MCF 10A (cell line): ENCODE results near the gene PDE8B. TPM values are rescaled to one million over a fixed set of nuclear protein-coding genes. Genes with fewer than 3 reads are reported as not detected.

ENCODE experiments used
- BruUV-seq: library from RNA; stranded (reverse); fragments of 400-500 nt; replicated peaks from 2 replicates; lab custom pipeline; 2021; lab: Mats Ljungman, UMichigan
- CTCF ChIA-PET: fragments of 300-600 bp; sonication (Branson Sonifier 250); formaldehyde crosslinking; extraction: SDS; loops from one replicate; lab custom pipeline; 2021; ENCODE audit warnings: antibody characterized with exemption, inconsistent platforms; lab: Yijun Ruan, JAX
- POLR2A ChIA-PET: fragments of 300-600, 350-650 bp; sonication (Branson Sonifier 250); formaldehyde crosslinking; extraction: SDS; loops from one replicate; lab custom pipeline; 2020; ENCODE audit warnings: antibody characterized with exemption, inconsistent platforms; lab: Yijun Ruan, JAX
- DNase-seq: peaks from one replicate; pipeline ENCODE4 v3.0.0-alpha.2; 2018; ENCODE audit not compliant: unreplicated experiment
- H3K27ac Mint-ChIP-seq: one replicate; pipeline ENCODE4 v1.8.0; 2022; ENCODE audit warnings: mild to moderate bottlenecking, low read depth, mixed read lengths; ENCODE audit not compliant: unreplicated experiment
- H3K27me3 Mint-ChIP-seq: one replicate; pipeline ENCODE4 v1.8.0; 2022; ENCODE audit warnings: mixed read lengths; ENCODE audit not compliant: insufficient read depth, unreplicated experiment
- H3K36me3 Mint-ChIP-seq: one replicate; pipeline ENCODE4 v1.8.0; 2022; ENCODE audit warnings: mild to moderate bottlenecking, moderate library complexity, mixed read lengths; ENCODE audit not compliant: insufficient read depth, unreplicated experiment
- H3K4me1 Mint-ChIP-seq: one replicate; pipeline ENCODE4 v1.8.0; 2022; ENCODE audit warnings: mixed read lengths; ENCODE audit not compliant: insufficient read depth, unreplicated experiment
- H3K4me3 Mint-ChIP-seq: one replicate; pipeline ENCODE4 v1.8.0; 2022; ENCODE audit warnings: mild to moderate bottlenecking, moderate library complexity, mixed read lengths; ENCODE audit not compliant: unreplicated experiment
- H3K9me3 Mint-ChIP-seq: one replicate; pipeline ENCODE4 v1.8.0; 2022; ENCODE audit warnings: mixed read lengths; ENCODE audit not compliant: unreplicated experiment
- CTCF ChIP-seq: fragments of 200-600 bp; IDR thresholded peaks from one replicate; pipeline ENCODE4 v1.8.0; 2022; ENCODE audit warnings: antibody characterized with exemption, mild to moderate bottlenecking; ENCODE audit not compliant: unreplicated experiment
- intact Hi-C: fragments of 100-400 bp; cut with micrococcal nuclease; formaldehyde crosslinking; loops from 2 replicates; pipeline ENCODE4 v1.14.1; 2022
- total RNA-seq: library from RNA; stranded (reverse); gene quantifications from 2 replicates; pipeline ENCODE4 v1.2.3, GENCODE V29; 2022

The PDE8B gene
- total RNA-seq, 1 experiment from 2014 or later = not detected

DNA sequence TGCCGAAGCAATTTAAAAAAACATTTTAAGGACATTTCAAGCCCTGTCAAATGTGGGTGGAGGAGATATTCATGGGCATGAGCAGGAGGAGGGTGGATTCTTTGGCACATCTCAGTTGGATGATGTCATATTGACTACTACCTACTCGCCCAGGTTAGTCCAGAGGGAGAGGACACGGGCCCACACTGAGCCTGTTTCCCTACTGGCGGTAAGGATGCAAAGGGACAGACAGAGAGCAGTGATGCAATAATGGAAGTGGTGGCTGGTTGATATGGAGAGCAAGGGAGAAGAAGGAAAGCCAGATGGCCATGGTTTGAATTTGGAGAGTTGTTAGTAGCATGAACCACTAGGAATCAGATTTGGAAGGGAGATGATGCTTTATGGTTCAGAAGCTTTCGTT is 34.1 kb upstream of the PDE8B start:
- H3K9me3 Mint-ChIP-seq = no peaks in the 10 kb centered on the region
- DNase-seq = no peak
- BruUV-seq = no TSS peak
- intact Hi-C loops = no loop called here
- no peaks in the 10 kb centered on the region for H3K36me3 Mint-ChIP-seq
- no peaks in the 10 kb centered on the region for H3K4me1 Mint-ChIP-seq
- H3K4me3 Mint-ChIP-seq = no peak overlapping the region
- no peak overlapping the region for H3K27ac Mint-ChIP-seq
- no peak for TF ChIP-seq CTCF
- no peaks in the 10 kb centered on the region for H3K27me3 Mint-ChIP-seq
- ChIA-PET CTCF (no interaction called here), POLR2A (no interaction called here)

- DNase-seq = no peak
- no peak for TF ChIP-seq CTCF
- ChIA-PET CTCF (no interaction called here), POLR2A (no interaction called here)
- H3K9me3 Mint-ChIP-seq = no peaks in the 10 kb centered on the region
- no peak overlapping the region for H3K27ac Mint-ChIP-seq
- H3K36me3 Mint-ChIP-seq = no peaks in the 10 kb centered on the region
- no peak overlapping the region for H3K4me3 Mint-ChIP-seq
- intact Hi-C loops = no loop called here
- H3K4me1 Mint-ChIP-seq = no peaks in the 10 kb centered on the region
- no peaks in the 10 kb centered on the region for H3K27me3 Mint-ChIP-seq
- BruUV-seq = no TSS peak
Measured at GRCh38 chr5:77177576-77177975, 32.9 kb upstream of the PDE8B start.

DNA sequence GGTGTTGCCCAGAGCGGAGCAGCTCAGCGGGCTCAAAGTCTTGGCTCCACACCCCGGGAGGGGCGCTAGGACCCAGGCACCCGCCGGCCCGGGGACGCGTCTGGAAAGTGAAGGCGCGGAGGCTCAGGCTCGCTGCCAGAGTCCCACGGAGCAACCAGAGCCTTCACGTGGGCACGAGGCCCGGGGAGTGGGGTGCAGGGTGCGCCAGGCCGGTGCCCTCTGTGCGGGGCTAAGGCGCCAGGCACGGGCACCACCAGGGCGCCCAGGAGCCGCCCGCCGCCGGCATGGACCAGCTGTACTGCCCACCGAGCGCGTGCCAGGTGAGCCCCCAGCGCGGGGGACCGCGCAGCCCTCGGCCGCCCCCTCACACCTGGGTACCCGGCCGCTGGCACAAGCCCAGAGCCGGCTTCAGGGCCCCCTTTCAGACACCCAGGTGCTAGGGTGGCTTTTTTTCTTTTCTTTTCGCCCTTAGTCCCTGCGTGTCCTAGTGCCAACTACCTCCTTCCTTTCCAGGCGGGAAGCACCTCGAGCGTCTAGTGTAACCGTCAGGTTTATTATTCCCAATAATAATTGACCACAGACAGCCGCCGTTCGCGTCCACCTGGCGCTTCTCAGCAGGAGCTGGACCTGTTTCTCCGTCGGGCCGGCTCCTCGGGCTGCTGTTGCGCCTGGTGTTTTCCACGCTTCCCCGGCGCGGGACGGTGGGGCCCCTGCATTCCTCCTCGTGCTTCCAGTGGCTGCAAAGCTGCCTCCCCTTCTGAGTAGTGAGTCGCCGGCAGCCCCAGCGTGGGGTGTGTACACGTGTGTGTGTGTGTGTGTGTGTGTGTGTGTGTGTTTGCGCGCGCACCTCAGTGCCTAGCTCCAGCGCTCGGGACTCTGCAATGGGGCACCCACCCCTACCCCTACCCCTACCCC is 30.1 kb upstream of the PDE8B start:
- no peak for DNase-seq
- ChIA-PET POLR2A (interaction anchor here (0.8 kb wide), 1 partner anchor 12 kb away, joined by 3 read pairs; no protein-coding TSS in a partner anchor), CTCF (interaction anchor here (0.5 kb wide), 1 partner anchor 37 kb away, joined by 3 read pairs; no protein-coding TSS in a partner anchor)
- Mint-ChIP-seq H3K27me3 (no peaks in the 10 kb centered on the region), H3K4me3 (no peak overlapping the region), H3K9me3 (no peaks in the 10 kb centered on the region), H3K4me1 (no peaks in the 10 kb centered on the region), H3K36me3 (no peaks in the 10 kb centered on the region), H3K27ac (no peak overlapping the region)
- BruUV-seq = no TSS peak
- no peak for TF ChIP-seq CTCF
- intact Hi-C loops = no loop called here

GRCh38 chr5:77181173-77181572 is 29.3 kb upstream of the PDE8B start:
- no peak overlapping the region for H3K27ac Mint-ChIP-seq
- no peaks in the 10 kb centered on the region for H3K36me3 Mint-ChIP-seq
- H3K4me1 Mint-ChIP-seq = no peaks in the 10 kb centered on the region
- no peak for TF ChIP-seq CTCF
- no peak overlapping the region for H3K4me3 Mint-ChIP-seq
- intact Hi-C loops = no loop called here
- POLR2A ChIA-PET = interaction anchor here (0.5 to 0.8 kb wide), 2 partner anchors 12 to 925 kb away, joined by 3 read pairs; no protein-coding TSS in a partner anchor
- DNase-seq = no peak
- no peaks in the 10 kb centered on the region for H3K9me3 Mint-ChIP-seq
- no peaks in the 10 kb centered on the region for H3K27me3 Mint-ChIP-seq
- no TSS peak for BruUV-seq
- CTCF ChIA-PET = no interaction called here
